Uterus (tissue), 2 donors: ENCODE results near the gene FRMPD4.

Source experiments
- CTCF ChIP-seq, 4 experiments: fragments of 200-600 bp in 2 of 4; fragments of 450-650 bp in 2 of 4; sonication (generic) in 2 of 4; IDR thresholded peaks; one replicate each; pipeline ENCODE4 v1.5.1; 2016 to 2019; ENCODE audit warnings: antibody characterized with exemption in 4 of 4, mild to moderate bottlenecking in 2 of 4, moderate library complexity in 1 of 4
- POLR2A ChIP-seq, 2 donors: fragments of 450-650 bp; IDR thresholded peaks; one replicate each; pipeline ENCODE4 v1.6.1; 2016; ENCODE audit warnings: antibody characterized with exemption in 2 of 2, mild to moderate bottlenecking in 1 of 2, moderate library complexity in 1 of 2

DNA sequence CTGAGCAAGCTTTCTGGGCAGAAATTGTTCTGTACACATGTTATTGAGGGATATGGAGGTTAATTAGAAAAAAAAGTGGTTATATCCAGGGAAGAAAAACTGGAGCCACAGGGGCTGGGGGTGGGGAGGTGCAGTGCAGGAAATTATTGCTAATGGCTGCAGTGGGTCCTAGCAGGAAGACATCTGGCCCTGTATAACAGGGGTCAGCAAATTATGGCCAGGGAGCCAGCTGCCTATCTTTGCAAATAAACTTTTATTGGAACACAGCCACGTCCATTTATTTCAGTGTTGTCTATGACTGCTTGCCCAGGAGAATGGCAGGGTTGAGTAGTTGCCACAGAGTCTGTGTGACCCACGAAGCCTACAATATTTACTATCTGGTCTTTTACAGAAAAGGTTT is 629.6 kb downstream of the FRMPD4 start:
- TF ChIP-seq CTCF (IDR thresholded peaks at IDR 0.05): no peak
- no peak for TF ChIP-seq POLR2A (IDR thresholded peaks at IDR 0.05)
